ENCODE results near the gene ABRACL. TPM values are rescaled to one million over a fixed set of nuclear protein-coding genes. Genes with fewer than 3 reads are reported as not detected.

Gene ABRACL
- total RNA-seq, 4 donors from 2014 or later: 6.1 to 20.8 (median 17.3) TPM

DNA sequence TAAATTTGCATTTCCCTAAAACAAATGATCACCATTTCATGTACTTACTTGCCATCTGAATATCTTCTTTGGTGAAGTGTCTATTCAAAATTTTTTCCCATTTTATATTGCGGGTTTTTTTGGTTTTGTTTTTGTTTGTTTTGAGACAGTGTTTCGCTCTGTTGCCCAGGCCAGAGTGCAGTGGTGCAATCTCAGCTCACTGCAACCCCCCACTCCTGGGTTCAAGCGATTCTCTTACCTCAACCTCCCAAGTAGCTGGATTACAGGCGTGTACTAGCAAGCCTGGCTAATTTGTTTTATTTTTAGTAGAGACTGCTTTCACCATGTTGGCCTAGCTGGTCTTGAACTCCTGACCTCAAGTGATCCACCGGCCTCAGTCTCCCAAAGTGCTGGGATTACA, 31.4 kb upstream of the ABRACL start:
- DNase-seq (ENCODE audit: low spot score): no peak
- TF ChIP-seq CTCF (IDR thresholded peaks at IDR 0.05): no peak
- no peak for ATAC-seq (ENCODE audit: low FRiP score)

GRCh38 chr6:138999949-139000725, 28.4 kb upstream of the ABRACL start:
- DNase-seq (ENCODE audit: low spot score) (no peak), ATAC-seq (ENCODE audit: low FRiP score) (no peak)

DNA sequence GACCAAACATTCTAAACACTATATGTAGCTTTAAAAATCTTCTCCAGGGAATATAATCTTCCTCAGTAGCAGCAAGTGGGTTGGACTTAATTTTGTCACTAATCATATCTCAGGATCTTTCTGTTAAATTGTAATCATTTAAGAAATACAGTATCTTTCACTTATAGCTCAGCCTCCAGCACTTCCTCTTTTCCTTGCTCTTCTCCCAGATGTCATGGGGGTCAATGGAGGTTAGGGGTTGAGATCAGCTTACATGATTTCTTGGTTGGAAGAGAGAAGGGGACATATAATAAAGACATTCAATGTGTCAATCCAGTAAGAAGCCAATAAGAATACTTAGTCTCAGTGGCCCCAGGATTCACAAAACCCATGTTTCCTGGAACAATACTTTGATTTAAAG, 24.8 kb upstream of the ABRACL start:
- DNase-seq (ENCODE audit: low spot score): no peak
- TF ChIP-seq CTCF (IDR thresholded peaks at IDR 0.05): no peak
- no peak for ATAC-seq (ENCODE audit: low FRiP score)

More at GRCh38 chr6:138999949-139000725, 28.4 kb upstream of the ABRACL start:
- TF ChIP-seq CTCF (IDR thresholded peaks at IDR 0.05): no peak

DNA sequence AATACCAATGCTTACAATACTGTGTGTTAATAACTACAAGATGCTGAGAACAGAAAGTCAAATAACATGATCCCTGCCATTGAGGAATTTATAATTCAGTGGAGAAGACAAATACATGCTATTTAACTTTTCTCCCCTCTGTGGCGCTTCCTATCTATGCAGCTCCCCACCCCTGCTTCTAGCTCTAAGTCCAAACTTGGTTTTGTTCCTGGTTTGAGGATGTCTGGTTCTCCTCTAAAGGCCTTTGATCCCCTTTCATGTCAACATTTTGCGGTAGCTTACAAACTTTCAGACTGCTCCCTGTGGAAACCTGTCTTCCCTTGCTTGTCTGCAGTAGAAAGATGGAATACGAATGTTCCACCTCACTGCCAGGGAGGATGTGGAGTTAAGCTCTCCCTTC, 22.1 kb upstream of the ABRACL start:
- TF ChIP-seq CTCF (IDR thresholded peaks at IDR 0.05): no peak
- ATAC-seq (ENCODE audit: low FRiP score): no peak
- DNase-seq (ENCODE audit: low spot score): no peak

DNA sequence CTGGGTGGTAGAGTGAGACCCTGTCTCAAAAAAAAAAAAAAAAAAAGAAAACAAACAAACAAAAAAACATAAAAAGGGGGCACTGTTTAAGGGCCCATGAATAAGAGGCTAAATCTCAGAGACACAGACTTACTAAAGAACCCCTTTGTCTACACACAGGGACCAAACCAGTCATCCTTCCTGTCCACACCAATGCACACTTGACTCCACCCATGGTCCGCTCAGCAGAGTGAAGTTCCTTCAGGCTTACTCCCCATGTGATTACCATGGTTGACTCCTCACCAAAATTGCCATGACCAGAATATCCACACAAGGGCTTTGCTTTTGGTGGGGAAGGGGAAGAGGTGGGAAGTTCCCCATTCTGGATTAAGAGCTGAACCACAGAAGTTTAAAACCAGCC, 21.1 kb upstream of the ABRACL start:
- no peak for TF ChIP-seq CTCF (IDR thresholded peaks at IDR 0.05)
- ATAC-seq (ENCODE audit: low FRiP score) (no peak), DNase-seq (ENCODE audit: low spot score) (no peak)

GRCh38 chr6:139008117-139008516, 20.4 kb upstream of the ABRACL start:
- DNase-seq (ENCODE audit: low spot score) (no peak), ATAC-seq (ENCODE audit: low FRiP score) (no peak)
- no peak for TF ChIP-seq CTCF (IDR thresholded peaks at IDR 0.05)

GRCh38 chr6:139010674-139011073, 17.9 kb upstream of the ABRACL start:
- ATAC-seq (ENCODE audit: low FRiP score) (no peak), DNase-seq (ENCODE audit: low spot score) (no peak)
- no peak for TF ChIP-seq CTCF (IDR thresholded peaks at IDR 0.05)

Measured in omental fat pad (tissue), 4 donors.